ENCODE measurements around the gene PRR5L.
"Not testable (repeated sequence)": the region's sequence is repeated elsewhere in the genome, so short reads cannot be mapped to it uniquely, and the experiment has no call there.

The PRR5L gene

GRCh38 chr11:36312611-36313472, 16.8 kb downstream of the PRR5L start:
- no peak for TF ChIP-seq CTCF (IDR thresholded peaks at IDR 0.05; ENCODE audit: extremely low read depth, missing control alignments)
- no peak for DNase-seq (ENCODE audit: low spot score)

GRCh38 chr11:36313750-36314433, 17.8 kb downstream of the PRR5L start:
- TF ChIP-seq CTCF (IDR thresholded peaks at IDR 0.05; ENCODE audit: extremely low read depth, missing control alignments) = no peak
- no peak for DNase-seq (ENCODE audit: low spot score)

GRCh38 chr11:36314434-36314767, 18.3 kb downstream of the PRR5L start:
- no peak for TF ChIP-seq CTCF (IDR thresholded peaks at IDR 0.05; ENCODE audit: extremely low read depth, missing control alignments)
- DNase-seq (ENCODE audit: low spot score) = no peak

GRCh38 chr11:36316049-36316448, 20.0 kb downstream of the PRR5L start:
- no peak for TF ChIP-seq CTCF (IDR thresholded peaks at IDR 0.05; ENCODE audit: extremely low read depth, missing control alignments)
- no peak for DNase-seq (ENCODE audit: low spot score)

GRCh38 chr11:36317992-36318391, 21.9 kb downstream of the PRR5L start:
- DNase-seq (ENCODE audit: low spot score) = no peak
- TF ChIP-seq CTCF (IDR thresholded peaks at IDR 0.05; ENCODE audit: extremely low read depth, missing control alignments) = no peak

GRCh38 chr11:36324956-36325355, 28.9 kb downstream of the PRR5L start:
- not testable (repeated sequence) for DNase-seq (ENCODE audit: low spot score)

- DNase-seq (ENCODE audit: low spot score) = not testable (repeated sequence)
These were observed 29.3 kb downstream of the PRR5L start for GRCh38 chr11:36325403-36325802.

- TF ChIP-seq CTCF (IDR thresholded peaks at IDR 0.05; ENCODE audit: extremely low read depth, missing control alignments) = no peak
- peak; percentile 6 for DNase-seq (ENCODE audit: low spot score)
These were observed 30.7 kb downstream of the PRR5L start for GRCh38 chr11:36326524-36327419.

Data from GM20000 (cell line).